Progenitor cell of endocrine pancreas (in vitro differentiated cells): Measurements from ENCODE around the gene LGI4. TPM values are rescaled to one million over a fixed set of nuclear protein-coding genes. Genes with fewer than 3 reads are reported as not detected.

Experiments
- DNase-seq: peaks from one replicate; pipeline ENCODE4 v3.0.0; 2021; ENCODE audit warnings: low spot score; ENCODE audit not compliant: unreplicated experiment
- H3K27ac Mint-ChIP-seq: 2 replicates; pipeline ENCODE4 v1.8.0; 2021; ENCODE audit warnings: mild to moderate bottlenecking, moderate library complexity, mixed read lengths
- H3K27me3 Mint-ChIP-seq: 2 replicates; pipeline ENCODE4 v1.8.0; 2021; ENCODE audit warnings: mixed read lengths
- H3K36me3 Mint-ChIP-seq: 2 replicates; pipeline ENCODE4 v1.8.0; 2022; ENCODE audit warnings: mixed read lengths; ENCODE audit not compliant: insufficient read depth
- H3K4me1 Mint-ChIP-seq: 2 replicates; pipeline ENCODE4 v1.8.0; 2021; ENCODE audit warnings: low read depth, mixed read lengths
- H3K4me3 Mint-ChIP-seq: 2 replicates; pipeline ENCODE4 v1.8.0; 2021; ENCODE audit warnings: low read depth, mild to moderate bottlenecking, moderate library complexity, mixed read lengths
- H3K9me3 Mint-ChIP-seq: 2 replicates; pipeline ENCODE4 v1.8.0; 2021; ENCODE audit warnings: low read depth, mixed read lengths
- CTCF ChIP-seq: fragments of 200-600 bp; sonication (generic); IDR thresholded peaks from one replicate; pipeline ENCODE4 v1.5.0; 2021; ENCODE audit warnings: antibody characterized with exemption, mild to moderate bottlenecking; ENCODE audit not compliant: unreplicated experiment
- total RNA-seq: library from RNA; stranded (reverse); gene quantifications from 2 replicates; pipeline ENCODE4 v1.2.1, GENCODE V29; 2021

The LGI4 gene
- total RNA-seq, 1 donor from 2014 or later: not detected

DNA sequence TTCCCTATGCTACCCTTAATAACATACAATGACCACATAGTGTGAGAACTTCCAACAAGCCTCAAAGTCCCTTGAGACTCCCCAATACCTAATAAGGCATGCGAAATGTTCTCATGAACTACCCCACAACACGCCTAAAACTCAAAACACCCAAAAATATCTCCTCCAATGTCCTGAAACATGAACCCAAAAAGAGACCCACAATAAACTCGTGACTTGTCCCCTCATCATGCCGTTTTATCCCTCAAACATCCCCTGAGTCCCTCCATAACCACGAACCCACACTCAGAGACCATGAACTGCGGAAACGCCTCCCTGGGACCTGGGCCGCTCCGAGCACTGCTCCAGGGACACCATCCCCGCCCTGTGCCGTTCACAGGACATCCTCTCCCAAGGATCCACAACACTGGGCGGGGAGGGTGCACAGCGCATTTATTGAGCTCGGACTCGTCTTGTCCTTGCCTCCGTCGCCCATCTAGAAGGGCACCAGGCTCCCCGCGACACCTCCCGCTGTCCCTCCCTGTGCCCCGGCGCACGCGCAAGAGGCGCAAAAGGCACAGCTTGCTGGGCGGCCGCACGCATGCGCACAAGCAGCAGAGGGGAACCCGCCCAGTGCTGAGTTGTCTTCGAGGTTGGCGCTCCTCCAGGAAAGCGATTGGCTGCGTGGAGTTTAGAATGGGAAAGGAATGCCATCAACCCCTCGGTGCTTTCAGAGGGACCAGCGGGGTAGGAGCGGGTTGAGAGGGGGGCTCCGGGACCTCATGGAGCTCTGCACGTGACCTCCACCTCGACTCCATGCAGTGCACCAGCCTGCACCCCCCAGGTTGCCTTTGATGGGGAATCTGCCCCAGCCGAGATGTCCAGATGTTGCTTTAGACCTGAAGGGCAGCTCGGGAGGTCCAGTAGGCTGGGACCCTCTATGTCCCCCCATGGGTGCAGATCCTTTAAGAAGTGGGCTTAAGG is 10.5 kb downstream of the LGI4 start:
- Mint-ChIP-seq H3K9me3 (no peaks in the 10 kb centered on the region), H3K4me3 (no peak overlapping the region), H3K4me1 (peaks cover 1% of the 10 kb centered on the region), H3K27me3 (peaks cover 20% of the 10 kb centered on the region), H3K27ac (no peak overlapping the region), H3K36me3 (no peaks in the 10 kb centered on the region)
- no peak for DNase-seq
- no peak for TF ChIP-seq CTCF

DNA sequence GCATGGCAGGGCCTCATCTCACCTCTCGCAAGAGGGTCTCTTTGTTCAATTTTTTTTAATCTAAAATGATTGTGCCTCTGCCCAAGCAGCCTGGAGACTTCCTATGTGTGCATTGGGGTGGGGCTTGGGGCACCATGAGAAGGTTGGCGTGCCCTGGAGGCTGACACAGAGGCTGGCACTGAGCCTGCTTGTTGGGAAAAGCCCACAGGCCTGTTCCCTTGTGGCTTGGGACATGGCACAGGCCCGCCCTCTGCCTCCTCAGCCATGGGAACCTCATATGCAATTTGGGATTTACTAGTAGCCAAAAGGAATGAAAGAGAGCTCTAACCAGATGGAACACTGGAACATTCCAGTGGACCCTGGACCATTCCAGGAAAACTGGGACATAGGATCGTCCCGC is 11.3 kb downstream of the LGI4 start:
- H3K4me3 Mint-ChIP-seq: no peak overlapping the region
- no peak for TF ChIP-seq CTCF

DNA sequence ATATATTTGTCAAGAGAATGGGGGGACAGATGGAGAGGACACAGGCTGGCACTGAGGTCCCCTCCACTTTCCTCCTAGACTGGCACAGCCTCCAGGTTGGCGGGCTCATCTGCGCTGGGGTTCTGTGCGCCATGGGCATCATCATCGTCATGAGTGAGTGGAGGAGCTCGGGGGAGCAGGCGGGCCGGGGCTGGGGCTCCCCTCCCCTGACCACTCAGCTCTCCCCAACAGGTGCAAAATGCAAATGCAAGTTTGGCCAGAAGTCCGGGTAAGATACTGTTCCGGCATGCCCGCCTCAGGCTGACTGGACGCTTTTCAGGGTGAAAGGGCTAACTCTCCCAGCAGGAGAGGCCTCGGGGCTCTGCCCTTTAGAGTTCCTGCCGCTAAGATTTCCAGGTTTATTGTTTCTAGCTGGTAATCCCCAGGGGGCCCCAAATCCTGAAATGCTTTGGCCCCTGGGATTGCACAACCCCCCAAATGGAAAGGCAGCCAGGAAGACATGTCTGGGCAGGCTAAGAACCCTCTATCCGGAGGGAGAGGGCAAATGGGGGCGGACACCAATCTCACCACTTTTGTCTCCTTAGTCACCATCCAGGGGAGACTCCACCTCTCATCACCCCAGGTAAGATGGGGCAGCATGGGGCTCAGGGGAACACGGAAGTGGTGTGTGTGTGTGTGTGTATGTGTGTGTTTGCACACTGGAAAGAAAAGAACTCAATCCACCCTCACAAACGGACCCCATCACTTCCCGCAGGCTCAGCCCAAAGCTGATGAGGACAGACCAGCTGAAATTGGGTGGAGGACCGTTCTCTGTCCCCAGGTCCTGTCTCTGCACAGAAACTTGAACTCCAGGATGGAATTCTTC is 11.9 kb downstream of the LGI4 start:
- DNase-seq: no peak
- peaks cover 16% of the 10 kb centered on the region for H3K27me3 Mint-ChIP-seq
- no peak for TF ChIP-seq CTCF
- H3K4me1 Mint-ChIP-seq: peaks cover 2% of the 10 kb centered on the region
- H3K9me3 Mint-ChIP-seq: no peaks in the 10 kb centered on the region
- H3K4me3 Mint-ChIP-seq: no peak overlapping the region
- H3K36me3 Mint-ChIP-seq: no peaks in the 10 kb centered on the region
- H3K27ac Mint-ChIP-seq: no peak overlapping the region

More for the DNA sequence above, 11.3 kb downstream of the LGI4 start:
- H3K9me3 Mint-ChIP-seq: no peaks in the 10 kb centered on the region
- H3K4me1 Mint-ChIP-seq: no peaks in the 10 kb centered on the region
- no peaks in the 10 kb centered on the region for H3K36me3 Mint-ChIP-seq
- H3K27me3 Mint-ChIP-seq: peaks cover 16% of the 10 kb centered on the region
- no peak overlapping the region for H3K27ac Mint-ChIP-seq
- no peak for DNase-seq

DNA sequence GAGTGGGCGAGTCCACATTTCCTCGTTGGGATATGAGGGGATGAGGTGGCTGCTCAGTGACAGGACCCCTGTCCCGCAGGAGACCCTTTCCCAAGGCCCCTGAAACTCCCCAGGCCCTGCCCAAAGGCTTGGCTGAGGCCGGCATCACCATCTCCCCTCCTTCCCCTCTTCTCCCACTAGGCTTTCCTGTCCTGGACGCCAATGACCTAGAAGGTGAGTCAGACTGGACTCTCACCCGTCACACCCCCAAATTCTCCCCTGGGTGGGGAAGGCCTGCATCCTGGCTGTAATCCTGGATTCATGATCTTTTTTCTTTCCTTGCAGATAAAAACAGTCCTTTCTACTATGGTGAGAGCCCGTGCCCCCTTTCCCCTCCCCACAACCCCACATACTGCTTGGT is 14.0 kb downstream of the LGI4 start:
- no peaks in the 10 kb centered on the region for H3K36me3 Mint-ChIP-seq
- H3K27me3 Mint-ChIP-seq: peaks cover 23% of the 10 kb centered on the region
- no peak overlapping the region for H3K27ac Mint-ChIP-seq
- TF ChIP-seq CTCF: no peak
- no peak overlapping the region for H3K4me3 Mint-ChIP-seq
- no peaks in the 10 kb centered on the region for H3K9me3 Mint-ChIP-seq
- H3K4me1 Mint-ChIP-seq: peaks cover 12% of the 10 kb centered on the region
- DNase-seq: no peak

GRCh38 chr19:35120492-35120891 is 14.4 kb downstream of the LGI4 start:
- TF ChIP-seq CTCF: no peak
- peaks cover 15% of the 10 kb centered on the region for H3K4me1 Mint-ChIP-seq
- H3K36me3 Mint-ChIP-seq: no peaks in the 10 kb centered on the region
- no peak overlapping the region for H3K4me3 Mint-ChIP-seq
- peaks cover 22% of the 10 kb centered on the region for H3K27me3 Mint-ChIP-seq
- DNase-seq: no peak
- H3K9me3 Mint-ChIP-seq: no peaks in the 10 kb centered on the region
- H3K27ac Mint-ChIP-seq: no peak overlapping the region
